Head of caudate nucleus (tissue), 42 donors: ENCODE measurements around the gene TMEM107.
"Not testable (repeated sequence)": the region's sequence is repeated elsewhere in the genome, so short reads cannot be mapped to it uniquely, and the experiment has no call there.

ENCODE experiments used
- DNase-seq, 42 donors: peaks; one replicate each; pipeline versions ENCODE4 v3.0.0 to v3.0.0-alpha.2; 2020 to 2021; ENCODE audit warnings: mixed read lengths in 7 of 42
- intact Hi-C: fragments of 100-400 bp; cut with DNase I; formaldehyde crosslinking; loops from one replicate; pipeline ENCODE4 v1.15.0; 2022

Gene TMEM107

DNA sequence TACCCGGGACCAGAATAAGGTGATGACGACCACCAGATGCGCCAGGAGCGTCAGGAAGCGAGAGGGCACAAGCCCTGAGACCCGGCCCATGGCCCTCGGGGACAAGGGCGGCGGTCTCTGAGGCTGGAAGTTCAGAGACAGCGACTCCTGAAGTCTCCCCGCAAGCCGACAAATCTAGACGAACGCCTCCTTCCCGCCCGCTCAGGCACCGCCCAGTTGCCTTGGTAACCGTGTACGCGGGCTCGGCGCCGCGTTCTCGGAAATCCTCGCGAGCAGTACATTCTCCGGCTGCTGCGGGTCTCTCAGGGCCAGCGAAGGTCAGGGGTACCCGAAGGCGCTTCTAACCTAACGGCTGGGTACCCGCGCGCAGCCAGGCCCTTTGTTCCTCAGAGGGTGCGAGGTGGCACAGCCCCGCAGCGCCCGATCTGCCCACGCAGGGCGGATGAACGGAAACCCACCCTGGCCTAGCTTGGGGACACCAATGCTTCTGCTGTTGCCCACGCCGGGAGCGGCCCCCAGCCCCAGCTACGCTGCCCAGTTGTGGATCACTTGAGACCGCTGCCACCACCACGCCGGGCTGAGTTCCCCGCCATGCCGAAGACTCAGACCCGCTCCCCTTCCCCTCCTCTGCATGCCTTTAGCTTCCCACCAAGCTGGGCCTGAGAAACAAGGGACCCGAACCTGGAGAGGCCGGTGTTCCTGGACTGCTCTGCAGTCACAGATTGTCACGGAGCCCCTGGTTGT lies at the start of gene TMEM107:
TSS of gene TMEM107 (minus strand) at position 184 of the 744 bp plus-strand sequence. CDS start at position 90, 94 bp downstream.
- intact Hi-C loops: no loop called here
- DNase-seq: peak; percentile 77 to 95 (median 90)

DNA sequence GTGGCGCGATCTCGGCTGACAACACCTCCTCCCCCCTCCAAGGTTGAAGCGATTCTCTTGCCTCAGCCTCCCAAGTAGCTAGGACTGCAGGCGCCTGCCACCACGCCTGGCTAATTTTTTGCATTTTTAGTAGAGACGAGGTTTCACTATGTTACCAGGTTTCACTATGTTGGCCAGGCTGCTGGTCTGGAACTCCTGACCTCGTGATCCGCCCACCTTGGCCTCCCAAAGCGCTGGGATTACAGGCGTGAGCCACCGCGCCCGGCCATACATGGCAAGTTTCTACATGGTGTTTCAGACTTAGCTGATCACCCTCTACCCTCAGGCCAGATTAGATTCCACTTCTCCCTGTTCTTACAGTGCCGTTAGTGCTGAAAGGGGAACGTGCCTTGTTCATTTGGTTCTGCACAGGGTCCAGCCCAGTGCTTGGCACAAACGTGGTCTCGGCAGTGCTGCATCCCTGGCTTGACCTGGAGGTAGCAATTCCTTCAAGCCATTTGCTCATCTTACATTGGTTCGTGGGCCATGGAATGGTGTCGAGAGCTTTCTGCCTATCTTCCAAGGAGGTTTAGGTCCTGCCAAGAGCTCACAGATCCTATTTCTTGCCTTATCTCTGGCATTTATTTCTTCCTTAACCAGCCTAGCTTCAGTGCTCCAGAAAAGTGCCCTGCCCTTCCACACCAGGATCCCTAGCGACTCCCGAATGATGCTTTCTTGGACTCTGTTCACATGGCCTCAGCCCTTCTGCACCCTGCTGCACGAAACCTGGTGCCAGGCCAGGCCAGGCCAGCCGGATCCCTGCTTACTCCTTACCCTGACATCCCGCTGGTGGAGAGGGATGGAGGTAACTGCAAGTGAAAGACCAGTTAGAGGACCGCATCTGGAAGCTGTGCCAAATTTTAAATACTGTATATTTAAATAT lies 49.0 kb upstream of the TMEM107 start:
- DNase-seq: peak in 1 of 42 donors; percentile 6
- intact Hi-C loops: loop anchor here (10.0 kb wide), 1 partner anchor 70 kb away; the partner anchor contains the start of gene SLC25A35

DNA sequence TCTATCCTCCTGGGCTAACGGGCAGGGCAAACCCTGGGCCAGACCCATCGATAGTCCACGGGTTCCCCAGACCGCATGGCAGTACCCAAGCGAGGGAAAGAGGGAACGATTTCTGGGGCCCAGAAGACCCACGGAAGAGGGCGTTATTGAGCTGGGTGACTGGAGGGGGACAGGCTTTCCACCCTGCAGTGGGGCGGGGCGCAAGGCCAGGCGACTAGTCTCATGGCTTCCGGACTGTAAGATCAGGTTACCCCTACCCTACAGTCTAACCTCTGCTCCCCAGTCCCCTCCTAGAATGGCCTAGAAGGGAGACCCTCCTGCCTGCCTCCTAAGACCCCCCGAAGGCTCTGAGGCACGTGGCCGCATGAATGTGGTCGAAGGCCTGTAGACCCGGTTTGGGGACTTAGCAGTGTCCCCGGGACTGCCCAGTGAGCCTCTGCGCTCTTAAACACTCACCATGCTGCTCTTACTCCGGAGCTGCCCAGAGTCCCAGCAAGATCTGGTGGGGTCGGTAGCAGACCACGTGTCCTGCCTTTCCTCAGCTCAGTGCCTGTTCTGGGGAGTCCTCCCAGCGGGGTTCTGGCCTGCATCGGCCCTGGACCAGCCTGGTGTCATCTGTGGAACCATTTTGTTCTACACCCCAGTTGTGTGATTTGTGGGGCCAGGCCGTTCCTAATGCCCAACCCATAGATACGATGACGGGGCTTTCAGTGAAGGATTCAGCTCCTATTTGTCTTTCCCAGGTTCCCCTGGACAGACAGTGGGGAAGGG lies 47.4 kb upstream of the TMEM107 start:
- intact Hi-C loops: loop anchor here (2.0 to 10.0 kb wide), 3 partner anchors 37 to 105 kb away; partner anchors contain the start of genes ALOXE3 and SLC25A35

DNA sequence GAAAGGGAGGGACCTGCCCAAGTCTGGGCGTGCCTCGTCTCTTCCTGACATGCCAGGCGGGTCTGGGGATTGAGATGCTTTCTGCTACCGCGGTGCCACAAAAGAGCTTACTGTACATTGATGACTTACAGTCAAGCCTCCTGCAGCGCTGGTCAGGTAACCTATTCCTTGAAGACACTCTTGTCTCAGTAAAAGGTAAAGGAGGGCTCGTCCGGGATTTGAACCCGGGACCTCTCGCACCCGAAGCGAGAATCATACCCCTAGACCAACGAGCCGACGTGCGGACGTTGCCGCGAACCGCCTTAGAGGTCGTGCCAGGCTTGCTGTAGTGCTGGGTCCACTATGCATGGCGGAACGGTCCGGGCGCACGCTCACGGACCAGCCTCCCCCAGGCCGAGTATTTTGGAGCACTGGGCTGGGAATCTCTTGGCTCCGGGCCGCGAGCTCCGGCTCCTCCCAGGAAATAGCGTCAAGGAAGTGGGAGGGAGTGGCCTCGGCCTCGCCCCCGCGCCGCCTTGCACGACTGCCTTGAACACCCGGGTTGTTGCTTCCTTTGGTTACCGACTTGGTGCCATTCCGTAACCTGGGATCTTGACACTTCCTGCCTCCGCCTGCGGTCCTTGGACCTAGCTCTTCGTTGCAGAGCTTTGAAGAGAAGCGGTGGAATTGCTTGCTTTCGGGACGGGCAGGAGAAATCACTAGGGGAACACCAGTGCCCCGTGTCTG lies 46.6 kb upstream of the TMEM107 start:
- intact Hi-C loops: loop anchor here (2.0 to 10.0 kb wide), 3 partner anchors 36 to 104 kb away; partner anchors contain the start of genes ALOXE3 and SLC25A35
- DNase-seq: peak; percentile 90 to 97 (median 94)

More for the DNA sequence above, 47.4 kb upstream of the TMEM107 start:
- peak; percentile 31 to 83 (median 59) for DNase-seq

DNA sequence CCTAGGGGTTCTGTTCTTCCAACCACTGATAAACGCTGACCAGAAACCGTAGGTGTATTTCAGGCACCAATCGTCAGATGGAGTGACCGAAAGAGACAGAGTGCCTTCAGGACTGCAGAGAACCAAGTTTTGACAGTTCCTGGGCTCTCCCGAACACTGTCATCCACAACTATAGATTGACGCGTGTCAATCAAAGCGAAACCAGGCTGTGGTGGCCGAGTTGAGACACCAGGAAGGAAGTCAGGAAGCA lies 46.1 kb upstream of the TMEM107 start:
- intact Hi-C loops: loop anchor here (2.0 to 10.0 kb wide), 3 partner anchors 36 to 104 kb away; partner anchors contain the start of genes ALOXE3 and SLC25A35
- no peak for DNase-seq

DNA sequence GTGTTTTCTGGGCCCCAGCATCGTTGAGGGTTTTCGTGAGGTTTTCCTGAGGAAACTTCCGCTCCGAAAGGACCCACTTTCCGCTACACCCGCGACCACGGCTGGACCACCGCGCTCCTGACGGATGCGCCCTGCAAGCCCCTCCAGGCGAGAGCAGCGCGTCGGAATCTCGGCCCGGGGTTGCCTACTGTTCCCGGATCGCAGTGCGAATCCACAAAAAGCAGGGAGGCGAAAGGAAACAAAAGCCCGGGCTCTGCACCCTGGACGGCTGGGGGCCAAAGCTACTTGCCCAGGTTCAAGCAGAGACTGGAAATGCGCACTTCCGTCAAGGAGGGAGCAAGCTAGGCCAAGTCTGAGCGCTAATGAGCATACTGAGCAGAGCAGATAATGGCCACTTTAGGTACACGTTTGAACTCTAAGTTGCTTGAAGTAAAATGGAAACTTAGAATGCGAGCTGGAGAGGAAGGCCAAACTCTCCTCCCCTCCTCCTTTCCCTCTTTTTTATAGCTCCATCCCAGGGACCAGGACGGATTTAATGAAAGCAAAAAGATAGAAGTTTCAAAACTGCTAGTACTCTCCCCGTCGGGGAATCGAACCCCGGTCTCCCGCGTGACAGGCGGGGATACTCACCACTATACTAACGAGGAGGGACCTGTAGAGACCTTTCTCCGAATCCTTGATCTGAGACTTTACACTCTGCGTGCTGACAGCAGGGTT lies 45.6 kb upstream of the TMEM107 start:
- DNase-seq: peak; percentile 53 to 98 (median 91)
- intact Hi-C loops: loop anchor here (2.0 to 10.0 kb wide), 3 partner anchors 35 to 103 kb away; partner anchors contain the start of genes ALOXE3 and SLC25A35

DNA sequence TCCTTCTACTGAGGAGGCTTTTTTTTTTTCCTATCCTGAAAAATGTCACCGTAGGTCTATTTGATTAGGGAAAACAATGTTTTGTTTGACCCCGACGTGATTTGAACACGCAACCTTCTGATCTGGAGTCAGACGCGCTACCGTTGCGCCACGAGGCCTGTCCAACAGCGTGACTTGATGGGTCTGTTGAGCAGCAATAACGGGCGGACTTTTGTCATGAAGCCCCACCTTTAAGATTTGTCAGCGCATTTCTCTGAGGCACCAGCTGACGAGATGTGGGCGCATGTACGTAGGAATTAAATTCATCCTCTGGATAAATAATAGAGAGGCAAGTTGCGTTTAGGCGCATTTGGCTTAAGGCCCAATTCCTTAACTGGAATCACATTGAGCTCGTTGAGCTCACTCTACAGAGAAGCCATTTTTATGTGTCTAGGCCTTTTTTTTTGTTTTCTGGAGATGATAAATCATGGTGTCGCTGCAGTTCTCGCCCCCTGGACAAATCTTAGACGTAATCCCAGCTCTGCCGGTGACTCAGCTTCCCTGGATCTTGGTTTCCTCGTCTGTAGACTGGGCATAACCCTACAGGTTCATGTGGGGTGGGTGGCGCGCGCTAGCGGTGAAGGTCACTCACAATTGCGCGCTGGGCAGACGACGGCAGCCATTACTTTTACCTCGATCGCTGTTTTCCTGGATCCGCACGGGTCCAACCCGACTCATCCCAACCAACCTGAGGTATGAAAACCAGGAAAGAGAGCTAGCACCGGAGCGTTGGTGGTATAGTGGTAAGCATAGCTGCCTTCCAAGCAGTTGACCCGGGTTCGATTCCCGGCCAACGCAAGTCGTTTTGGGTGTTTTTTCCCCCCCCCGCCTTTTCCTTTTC lies 44.8 kb upstream of the TMEM107 start:
- DNase-seq: peak; percentile 77 to 98 (median 94)
- intact Hi-C loops: loop anchor here (10.0 kb wide), 1 partner anchor 74 kb away; the partner anchor contains the start of gene SLC25A35

DNA sequence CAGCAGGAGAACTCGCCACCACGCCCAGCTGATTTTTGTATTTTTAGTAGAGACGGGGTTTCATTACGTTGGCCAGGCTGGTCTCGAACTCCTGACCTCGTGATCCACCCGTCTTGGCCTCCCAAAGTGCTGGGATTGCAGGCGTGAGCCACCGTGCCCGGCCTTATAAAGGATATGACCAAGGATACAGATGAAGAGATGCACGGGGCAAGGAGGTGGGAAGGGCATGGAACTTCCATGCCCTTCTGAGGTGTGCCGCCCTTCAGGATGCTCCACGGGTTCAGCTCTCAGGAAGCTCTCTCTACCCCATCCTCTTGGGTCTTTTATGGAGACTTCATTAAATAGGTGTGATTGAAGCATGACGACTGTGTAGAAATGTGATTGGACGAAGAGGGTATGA lies 37.8 kb upstream of the TMEM107 start:
- intact Hi-C loops, DNase-seq: not testable (repeated sequence)

DNA sequence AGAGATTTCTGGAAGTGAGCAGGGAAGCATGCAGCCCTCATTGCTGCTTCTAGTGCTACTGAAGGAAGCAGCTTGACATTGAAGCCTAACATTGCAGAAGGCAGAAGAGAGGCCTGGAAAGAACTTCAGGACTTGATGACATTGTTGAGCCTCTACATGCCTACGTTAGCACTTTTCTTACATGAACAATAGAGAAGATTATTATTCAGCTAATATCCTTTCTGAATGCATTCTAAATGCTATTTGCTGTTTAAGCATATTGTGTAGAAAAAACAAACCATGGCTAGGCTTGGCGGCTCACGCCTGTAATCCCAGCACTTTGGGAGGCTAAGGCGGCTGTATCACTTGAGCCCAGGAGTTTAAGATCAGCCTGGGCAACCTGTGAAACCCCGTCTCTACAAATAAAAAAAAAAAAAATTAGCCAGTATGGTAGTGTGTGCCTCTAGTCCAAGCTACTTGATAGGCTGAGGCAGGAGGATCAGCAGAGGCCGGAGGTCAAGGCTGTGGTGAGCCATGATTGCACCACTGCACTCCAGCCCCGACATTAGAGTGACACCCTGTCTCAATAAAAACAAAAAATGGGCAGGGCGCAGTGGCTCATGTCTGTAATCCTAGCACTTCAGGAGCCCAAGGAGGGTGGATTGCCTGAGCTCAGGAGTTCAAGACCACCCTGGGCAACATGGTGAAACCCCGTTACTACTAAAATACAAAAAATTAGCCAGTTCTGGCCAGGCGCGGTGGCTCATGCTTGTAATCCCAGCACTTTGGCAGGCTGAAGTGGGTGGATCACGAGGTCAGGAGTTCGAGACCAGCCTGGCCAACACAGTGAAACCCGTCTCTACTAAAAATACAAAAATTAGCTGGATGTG lies 36.4 kb upstream of the TMEM107 start:
- intact Hi-C loops: no loop called here
- DNase-seq: no peak

DNA sequence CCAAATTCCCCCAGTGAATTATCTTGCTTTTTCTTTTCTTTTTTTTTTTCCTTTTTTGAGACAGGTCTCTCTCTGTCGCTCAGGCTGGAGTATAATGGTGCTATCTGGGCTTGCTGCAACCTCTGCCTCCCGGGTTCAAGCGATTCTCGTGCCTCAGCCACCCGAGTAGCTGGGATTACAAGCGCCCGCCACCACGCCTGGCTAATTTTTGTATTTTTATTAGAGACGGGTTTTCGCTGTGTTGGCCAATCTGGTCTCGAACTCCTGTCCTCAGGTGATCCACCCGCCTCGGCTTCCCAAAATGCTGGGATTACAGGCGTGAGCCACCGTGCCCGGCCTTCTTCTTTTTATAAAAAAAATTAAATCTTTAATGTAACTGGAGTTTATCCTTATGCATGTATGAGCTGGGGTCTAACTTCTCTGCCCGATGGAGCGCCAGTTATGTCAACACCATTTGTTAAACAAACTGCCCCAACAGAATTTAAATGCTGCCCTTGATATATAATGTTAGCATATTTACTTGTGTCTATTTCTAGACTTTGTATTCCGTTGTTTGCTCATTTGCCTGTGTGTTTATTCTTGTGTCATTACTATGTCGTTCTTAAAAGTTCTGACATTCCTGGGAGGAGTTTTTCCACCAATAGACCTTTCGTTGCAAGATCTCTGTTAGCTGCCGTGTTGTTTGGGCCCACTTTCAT lies 34.7 kb upstream of the TMEM107 start:
- peak in 2 of 42 donors; percentile 10 to 20 for DNase-seq
- intact Hi-C loops: no loop called here

DNA sequence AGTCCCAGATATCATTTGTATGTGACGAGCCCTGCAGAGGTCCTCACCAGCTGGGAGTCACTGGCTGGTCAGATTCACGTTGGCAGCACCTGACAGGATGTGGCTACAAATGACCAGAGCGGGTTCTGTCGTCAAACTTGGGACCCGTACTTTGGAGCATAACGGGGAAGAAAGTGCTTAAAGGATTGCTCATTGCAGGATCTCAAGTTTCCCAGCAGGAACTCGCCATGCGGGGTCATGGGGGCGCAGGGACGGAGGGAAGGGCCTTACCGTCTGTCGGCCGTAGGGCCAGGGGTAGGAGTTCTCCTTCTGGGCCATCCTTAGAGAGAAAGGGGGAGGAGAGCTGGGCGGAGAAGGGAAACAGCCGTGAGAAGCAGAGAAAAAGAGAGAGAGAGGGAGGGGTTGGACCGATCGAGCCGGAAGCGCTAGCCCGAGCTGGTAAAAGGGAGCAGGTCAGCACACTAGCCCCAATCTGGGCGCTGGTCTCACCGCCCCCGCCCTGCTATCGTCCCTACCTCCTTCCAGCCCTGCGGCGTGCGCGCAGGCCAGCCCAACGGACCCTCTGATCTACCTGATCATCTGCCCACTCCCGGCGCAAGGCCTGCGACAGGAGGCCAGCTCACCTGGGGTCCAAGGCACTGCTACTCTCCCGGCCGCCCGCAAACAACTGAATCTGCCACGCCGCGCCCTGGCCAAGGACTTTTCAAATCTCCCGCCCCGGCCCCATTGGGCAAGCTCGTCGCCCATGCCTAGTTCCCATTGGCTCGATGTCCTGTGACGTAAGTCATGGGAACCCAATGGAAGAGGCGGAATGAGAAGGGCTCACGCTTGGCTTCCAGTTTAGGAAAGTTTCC lies 34.0 kb upstream of the TMEM107 start, which contains the start of gene AURKB:
TSS of gene AURKB (minus strand) at position 669 of the 854 bp plus-strand sequence. CDS start at position 318, 351 bp downstream.
- intact Hi-C loops: no loop called here

DNA sequence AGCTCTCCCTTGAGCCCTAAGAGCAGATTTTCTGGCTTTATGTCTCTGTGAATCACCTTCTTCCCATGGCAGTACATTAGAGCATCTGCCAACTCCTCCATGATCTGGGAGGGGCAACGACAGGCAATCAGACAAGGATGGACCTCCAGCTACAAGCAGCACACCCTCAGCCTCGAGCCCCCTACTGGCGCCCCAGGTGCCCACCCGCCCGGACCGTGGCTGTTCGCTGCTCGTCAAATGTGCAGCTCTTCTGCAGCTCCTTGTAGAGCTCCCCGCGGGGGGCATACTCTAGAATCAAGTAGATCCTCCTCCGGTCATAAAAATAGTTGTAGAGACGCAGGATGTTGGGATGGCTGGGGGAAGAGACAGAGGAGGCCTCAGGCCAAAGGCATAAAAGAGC lies 30.4 kb upstream of the TMEM107 start:
- intact Hi-C loops: no loop called here
- no peak for DNase-seq

More for the DNA sequence above, 34.0 kb upstream of the TMEM107 start, which contains the start of gene AURKB:
- peak; percentile 89 to 98 (median 95) for DNase-seq

DNA sequence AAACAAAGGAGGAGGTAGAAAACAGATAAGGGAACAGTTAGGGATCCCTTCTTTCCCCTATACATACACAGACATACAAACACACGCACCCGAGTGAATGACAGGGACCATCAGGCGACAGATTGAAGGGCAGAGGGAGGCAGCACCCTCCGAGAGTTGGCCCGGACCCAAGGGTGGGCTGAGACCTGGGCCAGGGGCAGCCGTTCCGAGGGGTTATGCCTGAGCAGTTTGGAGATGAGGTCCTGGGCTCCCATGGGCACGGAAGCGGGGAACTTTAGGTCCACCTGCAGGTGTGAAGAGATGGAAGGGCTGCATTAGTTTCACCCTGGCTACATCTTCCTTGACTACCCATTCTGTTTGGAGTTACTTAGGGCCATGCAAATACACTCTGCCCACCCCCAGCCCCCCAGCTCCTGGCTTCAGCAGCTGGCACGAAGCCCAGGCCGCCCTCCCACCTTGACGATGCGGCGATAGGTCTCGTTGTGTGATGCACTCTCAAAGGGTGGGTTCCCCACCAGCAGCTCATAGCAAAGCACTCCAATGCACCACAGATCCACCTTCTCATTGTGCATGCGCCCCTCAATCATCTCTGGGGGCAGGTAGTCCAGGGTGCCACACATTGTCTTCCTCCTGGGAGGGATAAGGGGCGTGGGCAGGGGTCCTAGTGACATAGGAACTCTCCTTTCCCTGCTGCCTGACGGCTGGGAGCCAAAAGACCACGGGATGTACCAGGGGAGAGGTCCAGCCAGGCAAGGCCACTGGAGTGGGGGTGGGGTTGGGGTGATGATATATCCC lies 28.8 kb upstream of the TMEM107 start:
- intact Hi-C loops: no loop called here
- no peak for DNase-seq
